ENCODE data around the gene SPSB4. TPM values are rescaled to one million over a fixed set of nuclear protein-coding genes. Genes with fewer than 3 reads are reported as not detected.

Gene SPSB4
- total and polyA plus RNA-seq, 10 donors = 0.87 to 10.7 (median 5.9) TPM

GRCh38 chr3:141019244-141019643 lies 31.9 kb upstream of the SPSB4 start:
- Histone ChIP-seq H3K36me3 (no peaks in the 10 kb centered on the region), H3K4me1 (no peaks in the 10 kb centered on the region), H3K27me3 (replicated peaks in 1 of 7) (peaks cover 0 to 11% (median 0%) of the 10 kb centered on the region in 7 donors), H3K27ac (no peak overlapping the region), H3K9me3 (no peaks in the 10 kb centered on the region), H3K4me3 (no peak overlapping the region)
- intact Hi-C loops (cut with DNase I; ENCODE audit: low total_unique reads) = no loop called here
- 92 to 97% (median 95%) methylated on average over 13 to 19 of the region's 19 CpGs for WGBS, 5 donors
- DNase-seq = no peak
- TF ChIP-seq POLR2A (IDR thresholded peaks at IDR 0.05) (no peak), POLR2AphosphoS5 (IDR thresholded peaks at IDR 0.05) (no peak), CTCF (IDR thresholded peaks at IDR 0.05 in 8 of 11, conservative IDR thresholded peaks at IDR 0.05 in 3 of 11) (no peak)

GRCh38 chr3:141020143-141020830 lies 30.9 kb upstream of the SPSB4 start:
- intact Hi-C loops (cut with DNase I; ENCODE audit: low total_unique reads) = no loop called here
- no peak for TF ChIP-seq POLR2AphosphoS5 (IDR thresholded peaks at IDR 0.05)
- TF ChIP-seq POLR2A (IDR thresholded peaks at IDR 0.05) = no peak
- no peak for TF ChIP-seq CTCF (IDR thresholded peaks at IDR 0.05 in 8 of 11, conservative IDR thresholded peaks at IDR 0.05 in 3 of 11)
- no peak for DNase-seq
- H3K27ac ChIP-seq = no peak overlapping the region
- no peaks in the 10 kb centered on the region for H3K4me1 ChIP-seq
- WGBS, 5 donors = 76 to 92% (median 82%) methylated on average over 5 of the region's 5 CpGs
- no peaks in the 10 kb centered on the region for H3K9me3 ChIP-seq
- H3K27me3 ChIP-seq (replicated peaks in 1 of 7) = peaks cover 0 to 5% (median 0%) of the 10 kb centered on the region in 7 donors
- H3K36me3 ChIP-seq = no peaks in the 10 kb centered on the region
- no peak overlapping the region for H3K4me3 ChIP-seq

GRCh38 chr3:141021261-141021660 lies 29.9 kb upstream of the SPSB4 start:
- no peak overlapping the region for H3K4me3 ChIP-seq
- WGBS, 5 donors = 95 to 98% (median 98%) methylated on average over 4 of the region's 4 CpGs
- no peak overlapping the region for H3K27ac ChIP-seq
- no peaks in the 10 kb centered on the region for H3K4me1 ChIP-seq
- no peaks in the 10 kb centered on the region for H3K27me3 ChIP-seq (replicated peaks in 1 of 7)
- intact Hi-C loops (cut with DNase I; ENCODE audit: low total_unique reads) = no loop called here
- no peaks in the 10 kb centered on the region for H3K9me3 ChIP-seq
- no peaks in the 10 kb centered on the region for H3K36me3 ChIP-seq
- DNase-seq = no peak
- TF ChIP-seq CTCF (IDR thresholded peaks at IDR 0.05 in 8 of 11, conservative IDR thresholded peaks at IDR 0.05 in 3 of 11) (no peak), POLR2A (IDR thresholded peaks at IDR 0.05) (no peak), POLR2AphosphoS5 (IDR thresholded peaks at IDR 0.05) (no peak)

GRCh38 chr3:141030296-141030695 lies 20.9 kb upstream of the SPSB4 start:
- no peaks in the 10 kb centered on the region for H3K36me3 ChIP-seq
- TF ChIP-seq POLR2A (IDR thresholded peaks at IDR 0.05) = no peak
- no peak for TF ChIP-seq POLR2AphosphoS5 (IDR thresholded peaks at IDR 0.05)
- TF ChIP-seq CTCF (IDR thresholded peaks at IDR 0.05 in 8 of 11, conservative IDR thresholded peaks at IDR 0.05 in 3 of 11) = no peak
- intact Hi-C loops (cut with DNase I; ENCODE audit: low total_unique reads) = no loop called here
- no peaks in the 10 kb centered on the region for H3K27me3 ChIP-seq (replicated peaks in 1 of 7)
- H3K27ac ChIP-seq = no peak overlapping the region
- H3K9me3 ChIP-seq = peaks cover 0 to 4% (median 0%) of the 10 kb centered on the region in 8 donors
- H3K4me3 ChIP-seq = no peak overlapping the region
- no peak for DNase-seq
- no peaks in the 10 kb centered on the region for H3K4me1 ChIP-seq
- 89 to 97% (median 95%) methylated on average over 22 of the region's 22 CpGs for WGBS, 5 donors
